Suprapubic skin (tissue), 4 donors: ENCODE data around the gene OSBPL6. TPM values are rescaled to one million over a fixed set of nuclear protein-coding genes. Genes with fewer than 3 reads are reported as not detected.

ENCODE experiments used
- DNase-seq, 2 donors: peaks; one replicate each; pipeline ENCODE4 v3.0.0-alpha.2; 2019; ENCODE audit warnings: low spot score in 2 of 2
- H3K27ac ChIP-seq: fragments of 200-600 bp; sonication (generic); one replicate; pipeline ENCODE4 v1.5.1; 2019
- H3K27me3 ChIP-seq: fragments of 200-600 bp; sonication (generic); one replicate; pipeline ENCODE4 v1.5.1; 2019
- H3K36me3 ChIP-seq: fragments of 200-600 bp; sonication (generic); one replicate; pipeline ENCODE4 v1.5.1; 2019
- H3K4me1 ChIP-seq: fragments of 200-600 bp; sonication (generic); one replicate; pipeline ENCODE4 v1.5.1; 2019
- H3K4me3 ChIP-seq: fragments of 200-600 bp; sonication (generic); one replicate; pipeline ENCODE4 v1.5.1; 2019; ENCODE audit warnings: mild to moderate bottlenecking
- H3K9me3 ChIP-seq: fragments of 200-600 bp; sonication (generic); one replicate; pipeline ENCODE4 v1.5.1; 2019
- CTCF ChIP-seq, 2 donors: fragments of 200-600 bp in 1 of 2; fragments of 450-650 bp in 1 of 2; sonication (generic) in 1 of 2; IDR thresholded peaks; one replicate each; pipeline ENCODE4 v1.5.1; 2016 to 2019; ENCODE audit warnings: antibody characterized with exemption in 2 of 2, mild to moderate bottlenecking in 1 of 2, moderate library complexity in 1 of 2
- EP300 ChIP-seq: sonication (generic); formaldehyde crosslinking; IDR thresholded peaks from one replicate; pipeline ENCODE4 v1.6.1; 2017; ENCODE audit warnings: antibody characterized with exemption
- POLR2A ChIP-seq, 2 donors: fragments of 450-650 bp; IDR thresholded peaks; one replicate each; pipeline ENCODE4 v1.6.1; 2017; ENCODE audit warnings: antibody characterized with exemption in 2 of 2, mild to moderate bottlenecking in 2 of 2, moderate library complexity in 2 of 2
- POLR2AphosphoS5 ChIP-seq, 3 donors: sonication (generic); formaldehyde crosslinking; IDR thresholded peaks; one replicate each; pipeline ENCODE4 v1.6.1; 2017; ENCODE audit warnings: antibody characterized with exemption in 3 of 3
- WGBS: methylation state at CpG from one replicate; pipeline ENCODE4 v1.1.5; 2018; 5-methylcytosine and 5-hydroxymethylcytosine counted together
- total RNA-seq, 4 donors: library from RNA; depleted of rRNA; stranded (reverse); fragments of >200 nt; gene quantifications; one replicate each; pipeline ENCODE4 v1.1.0, GENCODE V29; 2016

OSBPL6 gene
- total RNA-seq, 4 donors from 2014 or later = 19.5 to 30.9 (median 23.9) TPM

GRCh38 chr2:178155524-178155923, 38.8 kb upstream of the OSBPL6 start:
- 92% methylated on average over 1 of the region's 1 CpG for WGBS

GRCh38 chr2:178157574-178157973, 36.7 kb upstream of the OSBPL6 start:
- no peaks in the 10 kb centered on the region for H3K4me1 ChIP-seq
- H3K36me3 ChIP-seq = no peaks in the 10 kb centered on the region
- WGBS = 86% methylated on average over 5 of the region's 5 CpGs
- no peak overlapping the region for H3K4me3 ChIP-seq
- no peak for DNase-seq
- TF ChIP-seq POLR2A (IDR thresholded peaks at IDR 0.05) (no peak), POLR2AphosphoS5 (IDR thresholded peaks at IDR 0.05) (no peak), EP300 (no peak), CTCF (IDR thresholded peaks at IDR 0.05) (no peak)
- H3K27me3 ChIP-seq = no peaks in the 10 kb centered on the region
- H3K9me3 ChIP-seq = no peaks in the 10 kb centered on the region
- no peak overlapping the region for H3K27ac ChIP-seq

More at GRCh38 chr2:178155524-178155923, 38.8 kb upstream of the OSBPL6 start:
- H3K27me3 ChIP-seq = no peaks in the 10 kb centered on the region
- TF ChIP-seq POLR2A (IDR thresholded peaks at IDR 0.05) (no peak), EP300 (no peak), POLR2AphosphoS5 (IDR thresholded peaks at IDR 0.05) (no peak)
- no peak overlapping the region for H3K4me3 ChIP-seq
- no peak overlapping the region for H3K27ac ChIP-seq
- no peaks in the 10 kb centered on the region for H3K36me3 ChIP-seq
- no peak for DNase-seq
- H3K4me1 ChIP-seq = no peaks in the 10 kb centered on the region
- no peaks in the 10 kb centered on the region for H3K9me3 ChIP-seq

- no peak overlapping the region for H3K27ac ChIP-seq
- 76% methylated on average over 1 of the region's 1 CpG for WGBS
- no peaks in the 10 kb centered on the region for H3K36me3 ChIP-seq
- no peak overlapping the region for H3K4me3 ChIP-seq
- no peak for DNase-seq
- no peaks in the 10 kb centered on the region for H3K4me1 ChIP-seq
- no peak for TF ChIP-seq CTCF (IDR thresholded peaks at IDR 0.05)
- no peak for TF ChIP-seq POLR2A (IDR thresholded peaks at IDR 0.05)
- no peak for TF ChIP-seq POLR2AphosphoS5 (IDR thresholded peaks at IDR 0.05)
- TF ChIP-seq EP300 = no peak
- no peaks in the 10 kb centered on the region for H3K9me3 ChIP-seq
- H3K27me3 ChIP-seq = no peaks in the 10 kb centered on the region
Observed at GRCh38 chr2:178159966-178160365, 34.3 kb upstream of the OSBPL6 start.

GRCh38 chr2:178160601-178161000, 33.7 kb upstream of the OSBPL6 start:
- Histone ChIP-seq H3K36me3 (no peaks in the 10 kb centered on the region), H3K4me1 (no peaks in the 10 kb centered on the region), H3K27me3 (no peaks in the 10 kb centered on the region), H3K27ac (no peak overlapping the region), H3K4me3 (no peak overlapping the region), H3K9me3 (no peaks in the 10 kb centered on the region)
- DNase-seq = no peak
- TF ChIP-seq CTCF (IDR thresholded peaks at IDR 0.05) (no peak), EP300 (no peak), POLR2A (IDR thresholded peaks at IDR 0.05) (no peak), POLR2AphosphoS5 (IDR thresholded peaks at IDR 0.05) (no peak)
- whole genome bisulfite sequencing = 97% methylated on average over 1 of the region's 1 CpG

- no peaks in the 10 kb centered on the region for H3K4me1 ChIP-seq
- no peaks in the 10 kb centered on the region for H3K36me3 ChIP-seq
- TF ChIP-seq POLR2A (IDR thresholded peaks at IDR 0.05) = no peak
- H3K4me3 ChIP-seq = no peak overlapping the region
- no peak overlapping the region for H3K27ac ChIP-seq
- no peak for DNase-seq
- WGBS = 72% methylated on average over 4 of the region's 4 CpGs
- no peaks in the 10 kb centered on the region for H3K27me3 ChIP-seq
- H3K9me3 ChIP-seq = no peaks in the 10 kb centered on the region
Observed at GRCh38 chr2:178163395-178163794, 30.9 kb upstream of the OSBPL6 start.

- DNase-seq = no peak
- H3K36me3 ChIP-seq = no peaks in the 10 kb centered on the region
- H3K27ac ChIP-seq = no peak overlapping the region
- 0% methylated on average over 1 of the region's 1 CpG for WGBS
- no peaks in the 10 kb centered on the region for H3K9me3 ChIP-seq
- H3K4me1 ChIP-seq = no peaks in the 10 kb centered on the region
- TF ChIP-seq POLR2AphosphoS5 (IDR thresholded peaks at IDR 0.05) = no peak
- no peak for TF ChIP-seq CTCF (IDR thresholded peaks at IDR 0.05)
- TF ChIP-seq EP300 = no peak
- no peak for TF ChIP-seq POLR2A (IDR thresholded peaks at IDR 0.05)
- H3K4me3 ChIP-seq = no peak overlapping the region
- no peaks in the 10 kb centered on the region for H3K27me3 ChIP-seq
Observed at GRCh38 chr2:178163911-178164310, 30.4 kb upstream of the OSBPL6 start.
